Loucy (cell line): Measurements from ENCODE around the gene MYO9A.

Experiments used
- EZH2phosphoT487 ChIP-seq: fragments of 200-600 bp; IDR thresholded peaks from 2 replicates; pipeline ENCODE4 v1.6.1; 2018; ENCODE audit warnings: antibody characterized with exemption, mild to moderate bottlenecking, moderate library complexity, borderline replicate concordance
- TF ChIP-seq, protein P1 (sequence below): fragments of 200-600 bp; sonication (generic); conservative IDR thresholded peaks from 2 replicates; pipeline ENCODE4 v1.5.1; 2014; ENCODE audit warnings: mild to moderate bottlenecking, antibody characterized with exemption, low read length

DNA sequence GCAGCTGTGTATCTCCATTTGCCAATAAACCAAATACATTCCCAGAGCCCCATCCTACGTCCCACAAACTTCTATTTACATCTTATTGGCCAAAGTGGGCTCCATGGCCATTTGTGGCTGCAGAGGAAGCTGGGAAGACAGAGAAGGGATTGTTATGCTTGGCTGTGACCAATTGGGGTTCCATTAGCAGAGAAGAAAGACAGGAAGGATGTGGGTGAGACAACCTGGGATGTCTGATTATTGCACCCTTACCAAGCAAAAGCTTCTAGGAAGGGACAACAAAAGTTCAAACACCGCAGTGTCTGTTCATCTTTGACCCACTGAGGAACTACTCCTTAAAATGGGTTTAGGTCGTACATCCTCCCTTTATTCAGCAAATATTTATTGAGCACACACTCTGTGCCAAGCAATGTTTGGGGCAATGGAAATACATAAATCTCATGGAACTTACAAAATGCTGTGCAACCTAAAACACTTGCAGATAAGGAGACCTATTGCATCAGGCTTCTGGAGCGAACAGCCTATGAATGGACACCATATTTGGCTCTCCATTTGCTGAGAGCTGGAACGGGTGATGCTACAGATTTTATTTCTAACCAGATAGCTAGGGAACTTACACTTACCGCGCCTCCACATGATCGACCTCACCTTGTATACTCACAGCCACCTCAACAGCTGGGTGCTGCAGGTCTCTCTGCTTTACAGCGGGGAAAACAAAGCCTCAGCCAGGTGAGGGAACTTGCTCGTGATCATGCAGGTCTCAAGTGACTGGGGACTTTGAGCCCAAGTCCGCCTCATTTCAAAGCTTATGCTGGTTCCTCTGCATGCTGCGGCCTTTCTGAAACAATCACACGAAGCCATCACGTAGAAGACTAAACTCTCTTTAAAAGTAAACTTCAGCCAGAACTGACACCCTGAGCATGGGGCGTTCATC, 329.0 kb downstream of the MYO9A start:
- TF ChIP-seq, protein P1, sequence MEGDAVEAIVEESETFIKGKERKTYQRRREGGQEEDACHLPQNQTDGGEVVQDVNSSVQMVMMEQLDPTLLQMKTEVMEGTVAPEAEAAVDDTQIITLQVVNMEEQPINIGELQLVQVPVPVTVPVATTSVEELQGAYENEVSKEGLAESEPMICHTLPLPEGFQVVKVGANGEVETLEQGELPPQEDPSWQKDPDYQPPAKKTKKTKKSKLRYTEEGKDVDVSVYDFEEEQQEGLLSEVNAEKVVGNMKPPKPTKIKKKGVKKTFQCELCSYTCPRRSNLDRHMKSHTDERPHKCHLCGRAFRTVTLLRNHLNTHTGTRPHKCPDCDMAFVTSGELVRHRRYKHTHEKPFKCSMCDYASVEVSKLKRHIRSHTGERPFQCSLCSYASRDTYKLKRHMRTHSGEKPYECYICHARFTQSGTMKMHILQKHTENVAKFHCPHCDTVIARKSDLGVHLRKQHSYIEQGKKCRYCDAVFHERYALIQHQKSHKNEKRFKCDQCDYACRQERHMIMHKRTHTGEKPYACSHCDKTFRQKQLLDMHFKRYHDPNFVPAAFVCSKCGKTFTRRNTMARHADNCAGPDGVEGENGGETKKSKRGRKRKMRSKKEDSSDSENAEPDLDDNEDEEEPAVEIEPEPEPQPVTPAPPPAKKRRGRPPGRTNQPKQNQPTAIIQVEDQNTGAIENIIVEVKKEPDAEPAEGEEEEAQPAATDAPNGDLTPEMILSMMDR = no peak
- TF ChIP-seq EZH2phosphoT487 = no peak
